HCT116 (cell line): ENCODE data around the gene LAPTM4A. TPM values are rescaled to one million over a fixed set of nuclear protein-coding genes. Genes with fewer than 3 reads are reported as not detected.

Experiments
- ATAC-seq: fragments of 200-7000 bp; cut with Tn5 transposase; 2 replicates; pipeline ENCODE4 v1.9.1; 2020; ENCODE audit warnings: mild to moderate bottlenecking, moderate library complexity
- BruUV-seq: library from RNA; stranded (reverse); fragments of 400-500 nt; replicated peaks from 2 replicates; lab custom pipeline; 2021; lab: Mats Ljungman, UMichigan
- CTCF ChIA-PET: fragments of 300-600 bp; sonication (Branson Sonifier 250); formaldehyde crosslinking; loops from one replicate; lab custom pipeline; 2021; ENCODE audit warnings: antibody characterized with exemption; lab: Charles Lee
- POLR2A ChIA-PET: fragments of 300-600, 350-600 bp; sonication (Branson Sonifier 250); formaldehyde crosslinking; loops from one replicate; lab custom pipeline; 2021; ENCODE audit warnings: antibody characterized with exemption; lab: Charles Lee
- RAD21 ChIA-PET, 2 experiments: fragments of 300-600 bp; sonication (Branson Sonifier 250); formaldehyde crosslinking; loops; one replicate each; lab custom pipeline; 2023; ENCODE audit warnings: low total read pairs in 2 of 2; ENCODE audit not compliant: uncharacterized antibody in 2 of 2, unreplicated experiment in 2 of 2, low non-redundant PET in 1 of 2; lab: Charles Lee
- DNase-seq: peaks from one replicate; pipeline ENCODE4 v3.0.0-alpha.2; 2010; ENCODE audit warnings: low read depth, low spot score
- H2AFZ ChIP-seq: fragments of 200-600 bp; shearing (Covaris generic), sonication (generic); 2 replicates; pipeline ENCODE4 v1.6.1; 2017; ENCODE audit warnings: low read depth, mixed run types, mixed read lengths, antibody characterized with exemption, low read length; ENCODE audit not compliant: poor library complexity, severe bottlenecking
- H3K27ac ChIP-seq: 2 replicates; pipeline ENCODE4 v1.5.1; 2012; ENCODE audit warnings: low read depth, low read length
- H3K27me3 ChIP-seq: fragments of 200-600 bp; sonication (generic); 2 replicates; pipeline ENCODE4 v1.6.1; 2016; ENCODE audit warnings: mixed run types, low read length, mixed read lengths; ENCODE audit not compliant: insufficient read depth
- H3K36me3 ChIP-seq, 2 experiments: fragments of 200-500 bp in 1 of 2; fragments of 200-600 bp in 1 of 2; sonication (Bioruptor generic) in 1 of 2; sonication (generic) in 1 of 2; 2 replicates each; pipeline versions ENCODE4 v1.5.1 to v1.6.1; 2014 to 2016; ENCODE audit warnings: low read length in 2 of 2, inconsistent platforms in 1 of 2, mixed read lengths in 1 of 2, mixed run types in 1 of 2; ENCODE audit not compliant: insufficient read depth in 2 of 2, control insufficient read depth in 1 of 2
- H3K4me1 ChIP-seq, 2 experiments: fragments of 200-600 bp in 1 of 2; sonication (generic) in 1 of 2; 2 replicates each; pipeline versions ENCODE4 v1.5.1 to v1.6.1; 2012 to 2017; ENCODE audit warnings: low read length in 2 of 2, inconsistent platforms in 1 of 2, mild to moderate bottlenecking in 1 of 2, mixed read lengths in 1 of 2, mixed run types in 1 of 2, moderate library complexity in 1 of 2; ENCODE audit not compliant: insufficient read depth in 2 of 2, control insufficient read depth in 1 of 2
- H3K4me2 ChIP-seq: fragments of 200-600 bp; sonication (generic); 2 replicates; pipeline ENCODE4 v1.6.1; 2017; ENCODE audit warnings: mixed run types, low read length, mixed read lengths
- H3K4me3 ChIP-seq, 2 experiments: fragments of 200-600 bp in 1 of 2; sonication (generic) in 1 of 2; replicated peaks in 1 of 2; 2 replicates each; pipeline ENCODE4 v1.5.1; 2011 to 2016; ENCODE audit warnings: low read length in 2 of 2, control low read depth in 1 of 2, low read depth in 1 of 2, mild to moderate bottlenecking in 1 of 2, mixed read lengths in 1 of 2, mixed run types in 1 of 2
- H3K79me2 ChIP-seq: fragments of 200-600 bp; sonication (generic); 2 replicates; pipeline ENCODE4 v1.6.1; 2017; ENCODE audit warnings: mild to moderate bottlenecking, mixed run types, low read length, moderate library complexity, mixed read lengths; ENCODE audit not compliant: insufficient read depth
- H3K9ac ChIP-seq: fragments of 200-600 bp; sonication (generic); 2 replicates; pipeline ENCODE4 v1.6.1; 2016; ENCODE audit warnings: low read length, mixed read lengths
- H3K9me2 ChIP-seq: fragments of 200-600 bp; sonication (generic), shearing (Covaris generic); 2 replicates; pipeline ENCODE4 v1.6.1; 2017; ENCODE audit warnings: mixed run types, mild to moderate bottlenecking, moderate library complexity; ENCODE audit not compliant: insufficient read depth
- H3K9me3 ChIP-seq, 2 experiments: fragments of 200-500 bp in 1 of 2; fragments of 200-600 bp in 1 of 2; sonication (Bioruptor generic) in 1 of 2; sonication (generic) in 1 of 2; 2 replicates each; pipeline ENCODE4 v1.6.1; 2014 to 2017; ENCODE audit warnings: low read length in 2 of 2, mixed read lengths in 2 of 2, inconsistent platforms in 1 of 2, low read depth in 1 of 2, mild to moderate bottlenecking in 1 of 2, mixed run types in 1 of 2, moderate library complexity in 1 of 2; ENCODE audit not compliant: control insufficient read depth in 1 of 2, insufficient read depth in 1 of 2
- H4K20me1 ChIP-seq: fragments of 200-600 bp; sonication (generic), shearing (Covaris generic); 2 replicates; pipeline ENCODE4 v1.6.1; 2017; ENCODE audit warnings: mixed run types, mild to moderate bottlenecking, moderate library complexity; ENCODE audit not compliant: insufficient read depth
- CBX3 ChIP-seq: IDR thresholded peaks from 2 replicates; pipeline ENCODE4 v1.6.1; 2012; ENCODE audit warnings: low read depth
- CEBPB ChIP-seq: IDR thresholded peaks from 2 replicates; pipeline ENCODE4 v1.6.1; 2012; ENCODE audit warnings: low read depth
- EZH2 ChIP-seq: fragments of 200-600 bp; sonication (generic); IDR thresholded peaks from 2 replicates; pipeline ENCODE4 v1.6.1; 2017; ENCODE audit warnings: antibody characterized with exemption, mixed run types
- FOSL1 ChIP-seq: IDR thresholded peaks from 2 replicates; pipeline ENCODE4 v1.6.1; 2012; ENCODE audit warnings: low read depth
- JUND ChIP-seq: IDR thresholded peaks from 2 replicates; pipeline ENCODE4 v1.6.1; 2012
- POLR2A ChIP-seq: IDR thresholded peaks from 2 replicates; pipeline ENCODE4 v1.7.0; 2011; ENCODE audit warnings: borderline replicate concordance; ENCODE audit not compliant: insufficient read depth, insufficient read length; ENCODE audit errors: extremely low read depth
- POLR2AphosphoS5 ChIP-seq: IDR thresholded peaks from 2 replicates; pipeline ENCODE4 v1.6.1; 2011; ENCODE audit warnings: mild to moderate bottlenecking, low read depth, low read length, moderate library complexity
- SIN3A ChIP-seq: IDR thresholded peaks from 2 replicates; pipeline ENCODE4 v1.6.1; 2012; ENCODE audit warnings: low read depth
- SP1 ChIP-seq: IDR thresholded peaks from 2 replicates; pipeline ENCODE4 v1.6.1; 2012; ENCODE audit warnings: low read depth
- SRF ChIP-seq: IDR thresholded peaks from 2 replicates; pipeline ENCODE4 v1.6.1; 2012; ENCODE audit warnings: low read depth
- TCF7L2 ChIP-seq: IDR thresholded peaks from 2 replicates; pipeline ENCODE4 v1.7.0; 2011; ENCODE audit warnings: borderline replicate concordance, inconsistent platforms; ENCODE audit not compliant: insufficient read depth, insufficient read length; ENCODE audit errors: extremely low read depth
- YY1 ChIP-seq: IDR thresholded peaks from 2 replicates; pipeline ENCODE4 v1.6.1; 2011; ENCODE audit warnings: low read length, low read depth, moderate library complexity, mild to moderate bottlenecking; ENCODE audit not compliant: insufficient replicate concordance; ENCODE audit errors: extremely low read depth
- ZFX ChIP-seq: fragments of 450-650 bp; IDR thresholded peaks from 2 replicates; pipeline ENCODE4 v1.6.1; 2017
- ZNF274 ChIP-seq: fragments of 200-500 bp; sonication (Bioruptor generic); IDR thresholded peaks from 2 replicates; pipeline ENCODE4 v1.6.1; 2014; ENCODE audit warnings: mild to moderate bottlenecking, low read depth, low read length, inconsistent platforms
- intact Hi-C: fragments of 100-400 bp; cut with micrococcal nuclease; formaldehyde crosslinking; loops from 2 replicates; pipeline ENCODE4 v1.10.0; 2022
- total RNA-seq: library from RNA; stranded (reverse); gene quantifications from one replicate; pipeline ENCODE4 v1.2.1, GENCODE V29; 2021; ENCODE audit not compliant: unreplicated experiment
- TF ChIP-seq, protein P1 (sequence below): IDR thresholded peaks from 2 replicates; pipeline ENCODE4 v1.6.1; 2012
- TF ChIP-seq, protein P2 (sequence below): IDR thresholded peaks from 2 replicates; pipeline ENCODE4 v1.6.1; 2011; ENCODE audit warnings: mild to moderate bottlenecking, low read length, moderate library complexity; ENCODE audit not compliant: insufficient replicate concordance; ENCODE audit errors: extremely low read depth
- TF ChIP-seq, protein P3 (sequence below): IDR thresholded peaks from 2 replicates; pipeline ENCODE4 v1.6.1; 2012; ENCODE audit warnings: low read depth

Gene LAPTM4A
- total RNA-seq, 1 experiment from 2014 or later, result 84.5 TPM

DNA sequence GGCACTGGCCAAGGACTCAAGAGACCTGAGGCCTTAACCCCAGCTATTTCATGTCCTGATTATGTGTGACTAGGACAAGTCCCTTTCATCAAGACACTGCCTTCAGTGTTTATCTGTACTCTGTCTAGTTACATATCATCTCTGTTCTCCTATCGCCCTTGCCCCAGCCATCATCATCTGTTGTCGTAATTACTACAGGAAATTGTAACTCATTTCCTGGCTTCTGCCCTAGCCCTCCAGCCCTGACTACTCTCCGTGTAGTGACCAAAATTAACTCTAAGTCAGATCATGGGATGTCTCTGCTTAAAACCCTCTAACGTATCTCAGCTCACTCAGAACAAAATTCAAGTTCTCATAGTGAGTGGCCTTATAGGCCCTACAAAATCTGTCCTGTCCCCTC lies 49.3 kb upstream of the LAPTM4A start:
- H3K79me2 ChIP-seq, result no peaks in the 10 kb centered on the region
- TF ChIP-seq ZNF274 (no peak), POLR2A (no peak)
- H3K4me3 ChIP-seq, result no peak overlapping the region
- no peak overlapping the region for H2AFZ ChIP-seq
- no peak for DNase-seq
- H4K20me1 ChIP-seq, result no peaks in the 10 kb centered on the region
- H3K27me3 ChIP-seq, result no peaks in the 10 kb centered on the region
- H3K9ac ChIP-seq, result no peak overlapping the region
- CTCF ChIA-PET, result no interaction called here
- H3K9me2 ChIP-seq, result no peaks in the 10 kb centered on the region
- H3K36me3 ChIP-seq, result no peaks in the 10 kb centered on the region
- RAD21 ChIA-PET, result no interaction called here
- H3K27ac ChIP-seq, result no peak overlapping the region
- POLR2A ChIA-PET, result no interaction called here
- H3K4me2 ChIP-seq, result no peak overlapping the region
- ATAC-seq, result no peak
- intact Hi-C loops, result no loop called here
- H3K9me3 ChIP-seq, result no peaks in the 10 kb centered on the region
- H3K4me1 ChIP-seq, result peaks cover 0 to 9% of the 10 kb centered on the region in 2 experiments; a peak in 2 of 4 replicates
- BruUV-seq, result no TSS peak

DNA sequence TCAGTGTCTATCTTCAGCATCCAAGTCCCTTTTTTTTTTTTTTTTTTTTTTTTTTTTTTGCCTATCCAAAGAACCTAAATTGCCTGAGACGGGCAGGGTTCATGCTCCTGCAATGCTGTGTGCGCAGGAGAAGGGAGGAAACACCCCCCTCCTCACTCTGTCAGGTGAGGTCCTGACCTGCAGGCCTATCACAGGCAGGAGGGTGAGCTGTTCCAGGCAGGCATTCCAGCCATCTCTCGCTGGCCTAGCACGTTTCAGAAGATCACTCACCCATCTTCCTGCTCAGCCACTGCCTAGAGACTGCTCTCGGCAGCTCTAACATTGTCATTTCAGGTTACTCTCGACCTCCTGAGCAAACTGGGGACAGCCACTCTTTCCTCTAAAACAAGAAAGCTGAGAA lies 48.4 kb upstream of the LAPTM4A start:
- intact Hi-C loops, result loop anchor here (2.0 kb wide), 1 partner anchor 197 kb away; no protein-coding TSS in a partner anchor
- no peak overlapping the region for H2AFZ ChIP-seq
- H3K9me2 ChIP-seq, result no peaks in the 10 kb centered on the region
- RAD21 ChIA-PET, result interaction anchor here in 1 of 2 experiments (0.7 kb wide), 1 partner anchor 619 kb away, joined by 3 read pairs; no protein-coding TSS in a partner anchor
- no peak for DNase-seq
- H3K4me1 ChIP-seq, result peaks cover 0 to 9% of the 10 kb centered on the region in 2 experiments; a peak in 2 of 4 replicates
- H4K20me1 ChIP-seq, result no peaks in the 10 kb centered on the region
- no peak overlapping the region for H3K4me3 ChIP-seq
- no peaks in the 10 kb centered on the region for H3K9me3 ChIP-seq
- H3K79me2 ChIP-seq, result no peaks in the 10 kb centered on the region
- no peak overlapping the region for H3K27ac ChIP-seq
- H3K9ac ChIP-seq, result no peak overlapping the region
- no peaks in the 10 kb centered on the region for H3K36me3 ChIP-seq
- CTCF ChIA-PET, result interaction anchor here (1.2 kb wide), 1 partner anchor 84 kb away, joined by 4 read pairs; no protein-coding TSS in a partner anchor
- POLR2A ChIA-PET, result no interaction called here
- H3K27me3 ChIP-seq, result no peaks in the 10 kb centered on the region
- no peak for ATAC-seq
- BruUV-seq, result no TSS peak
- H3K4me2 ChIP-seq, result no peak overlapping the region
- no peak for TF ChIP-seq ZNF274
- TF ChIP-seq FOSL1, result no peak
- no peak for TF ChIP-seq SP1
- TF ChIP-seq, protein P1, sequence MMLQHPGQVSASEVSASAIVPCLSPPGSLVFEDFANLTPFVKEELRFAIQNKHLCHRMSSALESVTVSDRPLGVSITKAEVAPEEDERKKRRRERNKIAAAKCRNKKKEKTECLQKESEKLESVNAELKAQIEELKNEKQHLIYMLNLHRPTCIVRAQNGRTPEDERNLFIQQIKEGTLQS, result no peak
- no peak for TF ChIP-seq POLR2AphosphoS5
- no peak for TF ChIP-seq SIN3A
- no peak for TF ChIP-seq CEBPB
- TF ChIP-seq, protein P2, sequence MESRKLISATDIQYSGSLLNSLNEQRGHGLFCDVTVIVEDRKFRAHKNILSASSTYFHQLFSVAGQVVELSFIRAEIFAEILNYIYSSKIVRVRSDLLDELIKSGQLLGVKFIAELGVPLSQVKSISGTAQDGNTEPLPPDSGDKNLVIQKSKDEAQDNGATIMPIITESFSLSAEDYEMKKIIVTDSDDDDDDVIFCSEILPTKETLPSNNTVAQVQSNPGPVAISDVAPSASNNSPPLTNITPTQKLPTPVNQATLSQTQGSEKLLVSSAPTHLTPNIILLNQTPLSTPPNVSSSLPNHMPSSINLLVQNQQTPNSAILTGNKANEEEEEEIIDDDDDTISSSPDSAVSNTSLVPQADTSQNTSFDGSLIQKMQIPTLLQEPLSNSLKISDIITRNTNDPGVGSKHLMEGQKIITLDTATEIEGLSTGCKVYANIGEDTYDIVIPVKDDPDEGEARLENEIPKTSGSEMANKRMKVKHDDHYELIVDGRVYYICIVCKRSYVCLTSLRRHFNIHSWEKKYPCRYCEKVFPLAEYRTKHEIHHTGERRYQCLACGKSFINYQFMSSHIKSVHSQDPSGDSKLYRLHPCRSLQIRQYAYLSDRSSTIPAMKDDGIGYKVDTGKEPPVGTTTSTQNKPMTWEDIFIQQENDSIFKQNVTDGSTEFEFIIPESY, result no peak
- TF ChIP-seq TCF7L2, result no peak
- no peak for TF ChIP-seq EZH2
- TF ChIP-seq, protein P3, sequence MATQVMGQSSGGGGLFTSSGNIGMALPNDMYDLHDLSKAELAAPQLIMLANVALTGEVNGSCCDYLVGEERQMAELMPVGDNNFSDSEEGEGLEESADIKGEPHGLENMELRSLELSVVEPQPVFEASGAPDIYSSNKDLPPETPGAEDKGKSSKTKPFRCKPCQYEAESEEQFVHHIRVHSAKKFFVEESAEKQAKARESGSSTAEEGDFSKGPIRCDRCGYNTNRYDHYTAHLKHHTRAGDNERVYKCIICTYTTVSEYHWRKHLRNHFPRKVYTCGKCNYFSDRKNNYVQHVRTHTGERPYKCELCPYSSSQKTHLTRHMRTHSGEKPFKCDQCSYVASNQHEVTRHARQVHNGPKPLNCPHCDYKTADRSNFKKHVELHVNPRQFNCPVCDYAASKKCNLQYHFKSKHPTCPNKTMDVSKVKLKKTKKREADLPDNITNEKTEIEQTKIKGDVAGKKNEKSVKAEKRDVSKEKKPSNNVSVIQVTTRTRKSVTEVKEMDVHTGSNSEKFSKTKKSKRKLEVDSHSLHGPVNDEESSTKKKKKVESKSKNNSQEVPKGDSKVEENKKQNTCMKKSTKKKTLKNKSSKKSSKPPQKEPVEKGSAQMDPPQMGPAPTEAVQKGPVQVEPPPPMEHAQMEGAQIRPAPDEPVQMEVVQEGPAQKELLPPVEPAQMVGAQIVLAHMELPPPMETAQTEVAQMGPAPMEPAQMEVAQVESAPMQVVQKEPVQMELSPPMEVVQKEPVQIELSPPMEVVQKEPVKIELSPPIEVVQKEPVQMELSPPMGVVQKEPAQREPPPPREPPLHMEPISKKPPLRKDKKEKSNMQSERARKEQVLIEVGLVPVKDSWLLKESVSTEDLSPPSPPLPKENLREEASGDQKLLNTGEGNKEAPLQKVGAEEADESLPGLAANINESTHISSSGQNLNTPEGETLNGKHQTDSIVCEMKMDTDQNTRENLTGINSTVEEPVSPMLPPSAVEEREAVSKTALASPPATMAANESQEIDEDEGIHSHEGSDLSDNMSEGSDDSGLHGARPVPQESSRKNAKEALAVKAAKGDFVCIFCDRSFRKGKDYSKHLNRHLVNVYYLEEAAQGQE, result no peak
- TF ChIP-seq CBX3, result no peak
- TF ChIP-seq ZFX, result no peak
- TF ChIP-seq JUND, result no peak
- no peak for TF ChIP-seq SRF
- no peak for TF ChIP-seq YY1
